H9 (cell line): Measurements from ENCODE around the gene RSU1. TPM values are rescaled to one million over a fixed set of nuclear protein-coding genes. Genes with fewer than 3 reads are reported as not detected.

Experiments used
- DNase-seq: peaks from one replicate; pipeline ENCODE4 v3.0.0-alpha.2; 2017
- H2AFZ ChIP-seq: one replicate; pipeline ENCODE4 v1.6.1; 2013; ENCODE audit warnings: mild to moderate bottlenecking, low read length, control low read depth, moderate library complexity
- H2AK5ac ChIP-seq: 2 replicates; pipeline ENCODE4 v1.6.1; 2013; ENCODE audit warnings: low read length, control low read depth, mixed read lengths; ENCODE audit not compliant: insufficient read length
- H2BK120ac ChIP-seq: one replicate; pipeline ENCODE4 v1.6.1; 2013; ENCODE audit warnings: low read depth, mild to moderate bottlenecking, low read length, control low read depth, inconsistent platforms; ENCODE audit not compliant: poor library complexity, severe bottlenecking
- H2BK12ac ChIP-seq: 2 replicates; pipeline ENCODE4 v1.6.1; 2013; ENCODE audit warnings: low read length, control low read depth, mixed read lengths, low read depth; ENCODE audit not compliant: insufficient read length
- H2BK15ac ChIP-seq: 2 replicates; pipeline ENCODE4 v1.6.1; 2013; ENCODE audit warnings: low read depth, low read length, control low read depth
- H2BK20ac ChIP-seq: one replicate; pipeline ENCODE4 v1.6.1; 2013; ENCODE audit warnings: low read depth, mild to moderate bottlenecking, low read length, control low read depth, inconsistent platforms; ENCODE audit not compliant: poor library complexity, severe bottlenecking
- H2BK5ac ChIP-seq: 2 replicates; pipeline ENCODE4 v1.6.1; 2013; ENCODE audit warnings: low read length, control low read depth, mixed read lengths; ENCODE audit not compliant: insufficient read length
- H3K14ac ChIP-seq: 2 replicates; pipeline ENCODE4 v1.6.1; 2013; ENCODE audit warnings: low read length, control low read depth; ENCODE audit not compliant: insufficient read depth
- H3K18ac ChIP-seq: 2 replicates; pipeline ENCODE4 v1.6.1; 2013; ENCODE audit warnings: low read depth, mild to moderate bottlenecking, mixed read lengths, low read length, control low read depth; ENCODE audit not compliant: insufficient read length
- H3K23ac ChIP-seq: 2 replicates; pipeline ENCODE4 v1.6.1; 2013; ENCODE audit warnings: low read length, control low read depth, mixed read lengths, low read depth; ENCODE audit not compliant: insufficient read length
- H3K23me2 ChIP-seq: 2 replicates; pipeline ENCODE4 v1.6.1; 2013; ENCODE audit warnings: low read depth, mild to moderate bottlenecking, mixed read lengths, low read length, control low read depth; ENCODE audit not compliant: insufficient read length, poor library complexity, severe bottlenecking
- H3K27ac ChIP-seq: 2 replicates; pipeline ENCODE4 v1.5.1; 2013; ENCODE audit warnings: low read length, control low read depth, mixed read lengths, low read depth; ENCODE audit not compliant: insufficient read length
- H3K27me3 ChIP-seq: 2 replicates; pipeline ENCODE4 v1.6.1; 2013; ENCODE audit warnings: low read length, control low read depth, inconsistent platforms; ENCODE audit not compliant: insufficient read depth
- H3K4ac ChIP-seq: 2 replicates; pipeline ENCODE4 v1.6.1; 2013; ENCODE audit warnings: low read depth, mild to moderate bottlenecking, control low read depth, inconsistent platforms, low read length, moderate library complexity
- H3K4me1 ChIP-seq: 2 replicates; pipeline ENCODE4 v1.6.1; 2013; ENCODE audit warnings: low read length, control low read depth, inconsistent platforms; ENCODE audit not compliant: insufficient read depth
- H3K4me2 ChIP-seq: 2 replicates; pipeline ENCODE4 v1.6.1; 2013; ENCODE audit warnings: low read length, control low read depth, mixed read lengths; ENCODE audit not compliant: insufficient read length, insufficient read depth
- H3K56ac ChIP-seq: 2 replicates; pipeline ENCODE4 v1.6.1; 2013; ENCODE audit warnings: low read depth, mild to moderate bottlenecking, mixed read lengths, low read length, control low read depth; ENCODE audit not compliant: insufficient read length
- H3K79me1 ChIP-seq: 2 replicates; pipeline ENCODE4 v1.6.1; 2013; ENCODE audit warnings: low read depth, mild to moderate bottlenecking, moderate library complexity, low read length, control low read depth, inconsistent platforms; ENCODE audit not compliant: insufficient read depth, poor library complexity, severe bottlenecking
- H3K79me2 ChIP-seq: 2 replicates; pipeline ENCODE4 v1.6.1; 2013; ENCODE audit warnings: low read length, control low read depth, inconsistent platforms; ENCODE audit not compliant: insufficient read depth
- H3K9ac ChIP-seq: 2 replicates; pipeline ENCODE4 v1.6.1; 2013; ENCODE audit warnings: low read length, control low read depth, mixed read lengths; ENCODE audit not compliant: insufficient read length; ENCODE audit errors: extremely low read depth
- H3K9me3 ChIP-seq: one replicate; pipeline ENCODE4 v1.6.1; 2013; ENCODE audit warnings: low read depth, low read length, inconsistent platforms; ENCODE audit not compliant: control insufficient read depth
- H3T11ph ChIP-seq: one replicate; pipeline ENCODE4 v1.6.1; 2013; ENCODE audit warnings: mild to moderate bottlenecking, low read length, control low read depth, inconsistent platforms
- H4K20me1 ChIP-seq: one replicate; pipeline ENCODE4 v1.6.1; 2013; ENCODE audit not compliant: control insufficient read depth, insufficient read length, insufficient read depth
- H4K5ac ChIP-seq: 2 replicates; pipeline ENCODE4 v1.6.1; 2013; ENCODE audit warnings: low read depth, mild to moderate bottlenecking, mixed read lengths, low read length, control low read depth; ENCODE audit not compliant: insufficient read length
- H4K8ac ChIP-seq: replicated peaks from 2 replicates; pipeline ENCODE4 v1.6.1; 2013; ENCODE audit warnings: low read length, control low read depth, mixed read lengths, low read depth; ENCODE audit not compliant: insufficient read length
- H4K91ac ChIP-seq: 2 replicates; pipeline ENCODE4 v1.6.1; 2013; ENCODE audit warnings: low read depth, mild to moderate bottlenecking, moderate library complexity, mixed read lengths, low read length, control low read depth; ENCODE audit not compliant: insufficient read length
- H3K27ac Mint-ChIP-seq, 3 experiments: 2 replicates in 2 of 3; 3 replicates in 1 of 3; pipeline ENCODE4 v1.8.0; 2020 to 2021; ENCODE audit warnings: mixed read lengths in 3 of 3, mild to moderate bottlenecking in 1 of 3, moderate library complexity in 1 of 3
- H3K27me3 Mint-ChIP-seq: 2 replicates; pipeline ENCODE4 v1.8.0; 2021; ENCODE audit warnings: low read depth, mild to moderate bottlenecking, moderate library complexity, mixed read lengths
- H3K36me3 Mint-ChIP-seq, 3 experiments: 2 replicates in 2 of 3; 3 replicates in 1 of 3; pipeline ENCODE4 v1.8.0; 2020 to 2021; ENCODE audit warnings: low read depth in 3 of 3, mixed read lengths in 3 of 3; ENCODE audit not compliant: insufficient read depth in 1 of 3
- H3K4me1 Mint-ChIP-seq, 2 experiments: 2 replicates each; pipeline ENCODE4 v1.8.0; 2020; ENCODE audit warnings: mixed read lengths in 2 of 2
- H3K4me3 Mint-ChIP-seq, 2 experiments: 2 replicates in 1 of 2; 3 replicates in 1 of 2; pipeline ENCODE4 v1.8.0; 2020 to 2021; ENCODE audit warnings: mild to moderate bottlenecking in 2 of 2, mixed read lengths in 2 of 2, moderate library complexity in 1 of 2
- H3K9me3 Mint-ChIP-seq, 2 experiments: 2 replicates in 1 of 2; 3 replicates in 1 of 2; pipeline ENCODE4 v1.8.0; 2020; ENCODE audit warnings: mild to moderate bottlenecking in 2 of 2, mixed read lengths in 2 of 2, moderate library complexity in 1 of 2
- WGBS: extraction: QIAGEN DNeasy Blood & Tissue Kit; methylation state at CpG from one replicate; pipeline ENCODE4 v1.1.7; 2013; ENCODE audit warnings: missing lambda C conversion rate, low lambda C conversion rate, mixed read lengths; ENCODE audit not compliant: insufficient read length; ENCODE audit errors: extremely low coverage; 5-methylcytosine and 5-hydroxymethylcytosine counted together
- total RNA-seq: library from RNA; stranded (reverse); gene quantifications from 2 replicates; pipeline ENCODE4 v1.2.1, GENCODE V29; 2021
- TF ChIP-seq, protein P1 (sequence below): fragments of 200-600 bp; sonication (generic); conservative IDR thresholded peaks from 3 replicates; pipeline ENCODE4 v1.8.0; 2021; ENCODE audit warnings: antibody characterized with exemption, mild to moderate bottlenecking

Gene RSU1
- total RNA-seq, 1 experiment from 2014 or later, result 59.4 TPM

DNA sequence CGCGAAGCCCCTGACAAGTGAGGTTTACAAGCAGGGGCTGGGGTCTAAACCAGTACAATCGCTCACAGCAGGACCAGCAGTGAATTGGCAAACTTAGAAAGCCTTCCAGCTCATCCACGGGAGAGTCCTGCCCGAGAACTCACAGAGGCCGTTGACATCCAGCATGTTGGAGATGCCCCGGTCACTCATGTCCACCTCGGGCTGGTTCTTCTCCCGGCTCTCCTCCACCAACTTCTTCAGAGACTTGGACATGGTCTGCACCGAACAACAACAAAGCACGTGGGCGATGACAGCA, 447 bp downstream of the RSU1 start:
- H3K9me3 ChIP-seq, result peaks cover 2% of the 10 kb centered on the region
- peak overlapping the region; percentile 53 for H3K4me2 ChIP-seq
- Mint-ChIP-seq H3K9me3 (peaks cover 7% of the 10 kb centered on the region in 2 experiments), H3K27me3 (peaks cover 9% of the 10 kb centered on the region), H3K36me3 (peaks cover 4 to 7% (median 4%) of the 10 kb centered on the region in 3 experiments; a peak in 6 of 7 replicates), H3K4me1 (peaks cover 11 to 14% of the 10 kb centered on the region in 2 experiments), H3K27ac (peak overlapping the region in 2 of 3 experiments; percentile 50 to 92; a peak in 3 of 7 replicates), H3K4me3 (peak overlapping the region; percentile 90 to 95)
- H3K18ac ChIP-seq, result no peak overlapping the region
- H2BK15ac ChIP-seq, result no peak overlapping the region
- no peak overlapping the region for H2BK12ac ChIP-seq
- H3K9ac ChIP-seq, result peak overlapping the region; percentile 40
- no peak overlapping the region for H3K56ac ChIP-seq
- DNase-seq, result no peak
- no peak overlapping the region for H3K4ac ChIP-seq
- no peak overlapping the region for H3K27ac ChIP-seq
- no peak overlapping the region for H3K23ac ChIP-seq
- H2BK5ac ChIP-seq, result no peak overlapping the region
- no peaks in the 10 kb centered on the region for H3K79me1 ChIP-seq
- H3K79me2 ChIP-seq, result no peaks in the 10 kb centered on the region
- peaks cover 4% of the 10 kb centered on the region for H3K23me2 ChIP-seq
- H3T11ph ChIP-seq, result no peak overlapping the region
- H2AK5ac ChIP-seq, result no peak overlapping the region
- H3K27me3 ChIP-seq, result no peaks in the 10 kb centered on the region
- no peak overlapping the region for H4K8ac ChIP-seq
- no peak overlapping the region for H2BK20ac ChIP-seq
- WGBS, result no CpG with 5 or more reads among the region's 12 CpGs
- no peak overlapping the region for H3K14ac ChIP-seq
- 0 out of 2 replicates have a peak, but pooled peaks cover 2% of the 10 kb centered on the region for H3K4me1 ChIP-seq
- H2BK120ac ChIP-seq, result no peak overlapping the region
- no peak overlapping the region for H4K91ac ChIP-seq
- H4K5ac ChIP-seq, result no peak overlapping the region
- H2AFZ ChIP-seq, result no peak overlapping the region
- H4K20me1 ChIP-seq, result no peaks in the 10 kb centered on the region
- TF ChIP-seq, protein P1, sequence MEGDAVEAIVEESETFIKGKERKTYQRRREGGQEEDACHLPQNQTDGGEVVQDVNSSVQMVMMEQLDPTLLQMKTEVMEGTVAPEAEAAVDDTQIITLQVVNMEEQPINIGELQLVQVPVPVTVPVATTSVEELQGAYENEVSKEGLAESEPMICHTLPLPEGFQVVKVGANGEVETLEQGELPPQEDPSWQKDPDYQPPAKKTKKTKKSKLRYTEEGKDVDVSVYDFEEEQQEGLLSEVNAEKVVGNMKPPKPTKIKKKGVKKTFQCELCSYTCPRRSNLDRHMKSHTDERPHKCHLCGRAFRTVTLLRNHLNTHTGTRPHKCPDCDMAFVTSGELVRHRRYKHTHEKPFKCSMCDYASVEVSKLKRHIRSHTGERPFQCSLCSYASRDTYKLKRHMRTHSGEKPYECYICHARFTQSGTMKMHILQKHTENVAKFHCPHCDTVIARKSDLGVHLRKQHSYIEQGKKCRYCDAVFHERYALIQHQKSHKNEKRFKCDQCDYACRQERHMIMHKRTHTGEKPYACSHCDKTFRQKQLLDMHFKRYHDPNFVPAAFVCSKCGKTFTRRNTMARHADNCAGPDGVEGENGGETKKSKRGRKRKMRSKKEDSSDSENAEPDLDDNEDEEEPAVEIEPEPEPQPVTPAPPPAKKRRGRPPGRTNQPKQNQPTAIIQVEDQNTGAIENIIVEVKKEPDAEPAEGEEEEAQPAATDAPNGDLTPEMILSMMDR, result no peak
